Uterus (tissue), 2 donors: ENCODE results near the gene KIAA0232.

Source experiments
- POLR2A ChIP-seq, 2 donors: fragments of 450-650 bp; IDR thresholded peaks; one replicate each; pipeline ENCODE4 v1.6.1; 2016; ENCODE audit warnings: antibody characterized with exemption in 2 of 2, mild to moderate bottlenecking in 1 of 2, moderate library complexity in 1 of 2
- TF ChIP-seq, protein P1 (sequence below), 4 experiments: fragments of 200-600 bp in 2 of 4; fragments of 450-650 bp in 2 of 4; sonication (generic) in 2 of 4; IDR thresholded peaks; one replicate each; pipeline ENCODE4 v1.5.1; 2016 to 2019; ENCODE audit warnings: antibody characterized with exemption in 4 of 4, mild to moderate bottlenecking in 2 of 4, moderate library complexity in 1 of 4

DNA sequence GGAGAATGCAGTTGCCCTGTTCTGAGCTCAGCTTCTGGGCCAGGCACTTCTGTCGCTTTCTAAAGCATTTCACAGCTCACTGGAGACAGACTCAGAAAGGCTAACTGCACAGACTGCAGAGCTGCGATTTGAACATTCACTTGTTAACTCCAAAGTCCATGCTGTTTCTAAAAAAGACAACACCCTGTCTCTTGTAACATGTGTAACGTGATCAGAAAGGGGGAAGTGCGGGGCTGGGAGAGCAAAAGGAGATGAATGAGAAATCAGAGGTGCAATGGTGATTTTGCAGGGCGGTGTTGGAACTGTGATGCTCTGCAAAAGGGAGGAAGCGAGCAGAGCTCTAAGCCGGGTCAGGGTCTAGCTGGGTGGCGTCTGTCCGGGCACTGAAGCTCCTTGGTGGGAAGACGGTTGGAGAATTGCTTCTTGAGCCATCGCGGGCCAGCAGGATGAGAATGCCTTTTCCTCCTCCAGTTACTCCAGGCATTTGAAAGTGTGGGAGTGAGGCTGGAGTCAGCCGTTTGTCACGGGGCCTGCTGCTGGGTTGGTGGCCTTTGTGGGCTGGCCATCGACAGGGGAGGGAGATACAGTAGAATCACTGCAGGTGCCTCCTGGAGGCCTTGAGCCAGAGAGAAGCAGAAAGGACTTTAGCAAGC is 147.4 kb downstream of the KIAA0232 start:
- TF ChIP-seq, protein P1, sequence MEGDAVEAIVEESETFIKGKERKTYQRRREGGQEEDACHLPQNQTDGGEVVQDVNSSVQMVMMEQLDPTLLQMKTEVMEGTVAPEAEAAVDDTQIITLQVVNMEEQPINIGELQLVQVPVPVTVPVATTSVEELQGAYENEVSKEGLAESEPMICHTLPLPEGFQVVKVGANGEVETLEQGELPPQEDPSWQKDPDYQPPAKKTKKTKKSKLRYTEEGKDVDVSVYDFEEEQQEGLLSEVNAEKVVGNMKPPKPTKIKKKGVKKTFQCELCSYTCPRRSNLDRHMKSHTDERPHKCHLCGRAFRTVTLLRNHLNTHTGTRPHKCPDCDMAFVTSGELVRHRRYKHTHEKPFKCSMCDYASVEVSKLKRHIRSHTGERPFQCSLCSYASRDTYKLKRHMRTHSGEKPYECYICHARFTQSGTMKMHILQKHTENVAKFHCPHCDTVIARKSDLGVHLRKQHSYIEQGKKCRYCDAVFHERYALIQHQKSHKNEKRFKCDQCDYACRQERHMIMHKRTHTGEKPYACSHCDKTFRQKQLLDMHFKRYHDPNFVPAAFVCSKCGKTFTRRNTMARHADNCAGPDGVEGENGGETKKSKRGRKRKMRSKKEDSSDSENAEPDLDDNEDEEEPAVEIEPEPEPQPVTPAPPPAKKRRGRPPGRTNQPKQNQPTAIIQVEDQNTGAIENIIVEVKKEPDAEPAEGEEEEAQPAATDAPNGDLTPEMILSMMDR (IDR thresholded peaks at IDR 0.05), result no peak
- TF ChIP-seq POLR2A (IDR thresholded peaks at IDR 0.05), result no peak
